Mesenteric fat pad (tissue), 1 donor: Measurements from ENCODE around the gene SLAMF9. TPM values are rescaled to one million over a fixed set of nuclear protein-coding genes. Genes with fewer than 3 reads are reported as not detected.

ENCODE experiments used
- DNase-seq: peaks from one replicate; pipeline ENCODE4 v3.0.0-alpha.2; 2020; ENCODE audit warnings: low spot score
- long read RNA-seq: library from polyadenylated mRNA; unstranded; transcript quantifications from one replicate; pipeline ENCODE4 v2.0.0, GENCODE V29; 2020
- total RNA-seq: library from RNA; stranded (reverse); fragmentation: NEBNext Ultra II Directional; extraction: Animal tissue kit (Norgen Biotek cat#: 25700); gene quantifications from one replicate; pipeline ENCODE4 v1.2.1, GENCODE V29; 2021
- donor health status: DM: yes; HTN: yes; CAD: no.

The SLAMF9 gene
- not detected for total RNA-seq
- long read RNA-seq: 0 reads

DNA sequence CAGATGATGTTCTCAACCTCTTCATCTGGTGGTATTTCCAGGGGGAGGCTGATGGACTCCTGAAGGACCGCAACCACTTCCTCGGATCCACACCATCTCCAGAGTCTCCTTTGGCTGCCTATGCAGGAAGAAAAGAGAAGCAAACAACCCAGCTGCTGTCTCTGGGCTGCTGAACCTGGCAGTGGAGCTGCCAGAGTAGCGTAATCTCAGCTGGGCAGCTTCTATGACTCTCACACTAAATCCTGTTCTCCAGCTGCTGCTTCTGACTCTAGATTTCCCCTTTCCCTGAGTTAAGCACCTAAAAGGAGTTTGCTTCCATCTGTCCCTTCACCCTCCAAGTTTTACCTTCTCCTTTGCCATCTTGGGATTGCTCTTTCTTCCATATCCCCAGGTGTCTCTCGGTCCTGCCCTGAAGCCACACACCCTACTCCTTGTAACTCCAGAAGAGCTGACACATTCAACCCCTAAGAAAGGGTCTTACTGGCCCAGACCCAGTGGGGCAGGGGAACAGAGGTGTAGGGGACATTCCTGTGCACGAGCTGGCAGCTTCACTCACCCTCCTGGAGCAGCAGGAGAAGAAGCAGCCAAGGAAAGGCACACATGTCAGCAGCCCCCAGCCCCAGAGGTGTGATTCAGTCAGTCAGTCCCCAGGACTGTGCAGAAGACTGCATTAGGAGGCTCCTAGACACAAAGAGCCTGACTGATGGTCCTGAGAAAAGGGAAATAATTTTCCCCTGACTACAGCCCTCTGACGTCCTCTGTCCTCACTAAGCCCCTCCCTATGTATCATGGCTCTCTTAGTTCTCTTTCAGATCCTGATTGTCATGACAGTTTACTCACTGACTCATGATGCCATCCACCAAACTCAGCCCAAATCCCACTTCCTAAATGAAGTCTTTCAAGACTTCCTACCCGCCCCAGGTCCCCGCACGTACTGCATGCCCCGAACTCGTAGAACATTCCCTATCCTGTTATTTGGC lies at the start of gene SLAMF9:
TSS of gene SLAMF9 (minus strand) at position 702 of the 980 bp plus-strand sequence. CDS start at position 602, 100 bp downstream.
- no peak for DNase-seq

DNA sequence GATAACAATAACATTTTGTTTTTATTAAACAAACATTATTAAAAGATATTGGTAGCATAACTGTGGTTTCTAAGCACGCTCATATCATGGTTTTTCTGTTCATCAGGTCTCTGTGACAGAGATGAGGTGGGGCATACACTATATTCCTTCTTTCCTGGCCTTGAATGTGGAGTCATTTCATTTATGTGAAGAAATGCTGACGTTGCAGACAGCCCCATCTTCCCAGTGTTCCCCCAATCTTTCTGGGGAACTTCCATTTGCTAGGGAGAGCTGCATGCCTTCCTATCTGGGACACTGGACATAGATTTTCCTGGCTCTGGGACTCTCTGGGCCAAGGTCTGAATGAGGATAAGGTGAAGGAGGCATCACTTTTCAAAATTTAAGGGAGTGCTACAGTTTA lies 47.4 kb upstream of the SLAMF9 start:
- no peak for DNase-seq

- no peak for DNase-seq
Observed at GRCh38 chr1:159999204-159999603, 45.2 kb upstream of the SLAMF9 start.

DNA sequence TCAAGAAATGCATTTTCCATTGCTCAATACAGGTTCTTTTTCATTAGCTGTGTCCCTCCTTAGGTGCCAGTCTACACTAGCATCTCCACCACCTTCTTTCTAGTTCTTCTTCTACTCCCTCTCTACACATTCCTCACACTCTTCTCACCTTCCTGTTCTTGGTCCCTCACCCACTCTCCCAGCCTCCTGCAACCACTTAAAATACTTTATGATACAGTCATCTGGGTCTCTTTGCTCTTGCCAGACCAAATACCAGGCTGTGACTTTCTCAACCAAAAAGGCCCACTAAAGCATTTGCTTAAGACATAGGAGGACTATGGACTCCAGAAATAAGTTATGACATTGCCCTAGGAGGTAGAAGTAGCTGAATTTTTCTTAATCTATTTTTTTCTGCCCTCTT lies 42.6 kb upstream of the SLAMF9 start:
- DNase-seq: no peak

GRCh38 chr1:159994896-159995295 lies 40.9 kb upstream of the SLAMF9 start:
- no peak for DNase-seq

GRCh38 chr1:159993911-159994310 lies 39.9 kb upstream of the SLAMF9 start:
- no peak for DNase-seq

- DNase-seq: no peak
Observed at GRCh38 chr1:159992161-159992560, 38.1 kb upstream of the SLAMF9 start.

DNA sequence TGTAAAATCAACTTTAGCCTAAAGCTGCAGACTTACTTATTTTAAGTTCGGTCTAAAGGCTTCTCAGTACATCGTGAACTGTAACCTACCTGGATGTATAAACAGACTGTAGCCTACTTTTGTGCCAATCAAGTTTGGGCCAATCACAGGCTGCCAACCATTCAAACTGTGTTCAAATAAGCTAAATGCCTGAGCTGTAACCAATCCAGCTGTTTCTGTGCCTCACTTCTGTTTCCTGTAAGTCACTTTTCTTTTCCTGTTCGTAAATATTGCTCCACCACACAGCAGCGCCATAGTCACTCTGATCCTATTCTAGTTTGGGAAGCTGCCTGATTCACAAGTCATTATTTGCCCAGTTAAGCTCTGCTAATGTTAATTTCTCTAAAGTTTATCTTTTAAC lies 37.5 kb upstream of the SLAMF9 start:
- DNase-seq: no peak

DNA sequence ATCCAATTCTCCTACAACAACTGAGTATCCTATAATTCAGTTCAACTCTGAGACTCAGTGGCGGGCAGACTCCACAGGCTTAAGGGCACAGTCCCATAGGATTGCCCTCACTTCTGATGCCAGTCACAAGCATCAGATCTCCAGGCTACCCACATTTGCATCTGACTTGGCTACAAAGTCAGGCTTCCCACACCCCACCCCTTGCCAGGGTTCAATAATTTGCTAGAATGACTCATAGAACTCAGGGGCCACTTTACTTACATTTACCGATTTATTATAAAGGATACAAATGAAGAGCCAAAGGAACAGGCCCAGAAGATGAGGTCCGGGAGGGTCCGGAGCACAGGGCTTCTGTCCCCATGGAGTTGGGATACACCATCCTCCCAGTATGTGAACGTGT lies 36.0 kb upstream of the SLAMF9 start:
- DNase-seq: no peak

GRCh38 chr1:159989581-159989980 lies 35.5 kb upstream of the SLAMF9 start:
- no peak for DNase-seq

DNA sequence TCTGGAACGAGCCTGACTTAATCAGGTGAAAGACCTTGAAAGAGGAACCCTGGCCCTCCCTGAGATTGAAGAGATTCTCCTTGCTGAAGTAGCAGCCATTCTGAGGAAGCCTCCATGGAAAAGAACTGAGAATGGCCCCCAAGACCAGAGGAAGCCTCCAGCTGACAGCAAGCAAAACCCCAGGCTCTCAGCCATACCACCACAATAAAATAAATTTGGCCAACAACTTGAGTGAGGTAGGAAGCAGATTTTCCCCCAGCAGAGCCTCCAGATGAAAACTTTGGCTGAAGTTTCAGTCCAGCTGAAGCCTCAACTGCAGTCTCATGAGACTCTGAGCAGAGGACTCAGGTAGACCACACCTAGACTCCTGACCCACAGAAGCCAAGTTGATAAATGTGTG lies 34.0 kb upstream of the SLAMF9 start:
- no peak for DNase-seq

- DNase-seq: no peak
Observed at GRCh38 chr1:159987186-159987585, 33.1 kb upstream of the SLAMF9 start.

GRCh38 chr1:159986531-159986930 lies 32.5 kb upstream of the SLAMF9 start:
- DNase-seq: no peak

DNA sequence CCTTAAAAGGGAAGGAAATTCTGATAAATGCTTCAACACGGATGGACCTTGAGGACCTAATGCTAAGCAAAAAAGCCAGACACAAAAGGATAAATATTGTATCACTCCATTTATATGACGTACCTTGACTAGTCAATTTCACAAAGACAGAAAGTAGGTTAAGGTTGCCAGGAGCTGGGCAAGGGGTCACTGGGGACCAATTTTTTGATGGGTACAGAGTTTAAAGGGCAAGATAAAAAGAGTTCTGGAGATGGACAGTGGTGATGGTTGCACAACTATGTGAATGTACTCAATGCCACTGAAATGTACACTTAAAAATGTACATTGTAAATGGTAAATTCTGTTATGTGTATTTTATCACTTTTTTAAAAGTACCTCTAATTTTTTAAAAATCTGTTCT lies 32.1 kb upstream of the SLAMF9 start:
- no peak for DNase-seq

DNA sequence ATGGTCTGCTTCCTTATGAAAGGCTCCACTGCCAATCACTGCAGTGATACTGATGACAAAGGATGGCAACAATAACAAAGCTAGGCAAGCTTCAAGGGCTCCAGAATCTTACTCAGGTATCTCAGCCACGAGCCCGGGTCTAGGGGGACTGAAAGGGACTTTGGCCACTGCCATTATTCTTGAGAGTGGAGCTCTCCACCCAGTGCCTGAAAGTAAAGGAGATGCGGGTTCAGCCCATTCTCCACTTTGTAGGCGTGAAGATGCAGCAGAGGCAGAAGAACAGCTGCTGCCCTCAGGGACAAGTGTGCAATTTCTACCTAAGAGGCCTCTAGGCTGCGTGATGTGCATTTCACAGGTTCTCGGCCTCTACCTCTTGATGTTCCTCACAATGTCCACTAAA lies 31.4 kb upstream of the SLAMF9 start:
- DNase-seq: no peak

GRCh38 chr1:159983681-159984080 lies 29.6 kb upstream of the SLAMF9 start:
- DNase-seq: no peak

GRCh38 chr1:159982280-159982679 lies 28.2 kb upstream of the SLAMF9 start:
- no peak for DNase-seq

DNA sequence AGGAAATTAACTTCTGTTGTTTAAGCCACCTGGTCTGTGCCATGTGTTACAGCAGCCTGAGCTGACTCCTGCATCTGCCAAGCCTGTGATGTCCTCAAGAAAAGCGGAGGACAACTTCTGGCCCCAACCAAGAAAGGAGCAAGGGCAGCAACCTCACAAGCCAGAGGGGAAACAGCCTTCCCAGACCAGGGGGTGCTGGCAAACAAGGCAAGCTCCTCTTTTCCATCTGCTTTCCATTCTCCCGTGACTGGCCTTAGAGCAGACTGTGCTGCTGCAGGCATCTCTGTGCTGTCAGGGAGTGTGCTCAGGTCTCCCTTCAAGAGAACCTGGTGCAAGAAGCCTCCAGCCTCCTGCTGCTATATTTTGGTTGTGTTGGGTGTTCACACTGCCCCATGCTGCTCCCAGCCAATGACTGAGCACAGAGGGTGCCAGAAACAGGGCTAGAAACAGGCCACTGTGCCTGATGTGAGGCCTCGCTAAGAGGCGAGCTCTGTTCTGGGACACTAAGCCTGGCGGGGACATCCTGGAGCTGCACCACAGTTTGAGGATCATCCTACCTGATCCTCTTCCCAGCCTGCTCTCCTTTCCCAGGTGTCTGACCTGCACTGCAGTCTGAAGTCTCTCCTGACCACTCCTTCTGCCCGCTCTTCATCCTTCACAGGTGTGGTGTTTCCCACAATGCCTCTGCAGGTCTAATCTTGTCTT lies 27.5 kb upstream of the SLAMF9 start:
- DNase-seq: no peak

GRCh38 chr1:159980786-159981185 lies 26.7 kb upstream of the SLAMF9 start:
- no peak for DNase-seq

GRCh38 chr1:159980076-159980475 lies 26.0 kb upstream of the SLAMF9 start:
- no peak for DNase-seq

- DNase-seq: no peak
Observed at GRCh38 chr1:159979257-159979656, 25.2 kb upstream of the SLAMF9 start.

- DNase-seq: no peak
Observed at GRCh38 chr1:159978107-159978398, 24.0 kb upstream of the SLAMF9 start.
